Measurements from ENCODE around the gene TNRC6B.

- no peak for TF ChIP-seq CTCF (IDR thresholded peaks at IDR 0.05)
- TF ChIP-seq EP300 (IDR thresholded peaks at IDR 0.05), result no peak
- no peak for TF ChIP-seq POLR2A (IDR thresholded peaks at IDR 0.05; ENCODE audit: low read depth)
Measured at GRCh38 chr22:40334899-40335298, 157.2 kb downstream of the TNRC6B start.
